HEK293 (cell line): ENCODE measurements around the gene ZACN.
A peak's percentile ranks its signal among the peaks of the same experiment; 100 is the strongest.

Experiments used
- IKZF3 ChIP-seq: fragments of 450-650 bp; IDR thresholded peaks from 2 replicates; pipeline ENCODE4 v1.5.0; 2018; ENCODE audit warnings: missing biosample characterization, mild to moderate bottlenecking, missing genetic modification characterization, moderate library complexity
- SCRT1 ChIP-seq: fragments of 450-650 bp; formaldehyde crosslinking; IDR thresholded peaks from 2 replicates; pipeline ENCODE4 v1.5.1; 2016; ENCODE audit warnings: missing biosample characterization, missing genetic modification characterization, borderline replicate concordance
- SP7 ChIP-seq: fragments of 450-650 bp; formaldehyde crosslinking; IDR thresholded peaks from 2 replicates; pipeline ENCODE4 v1.5.1; 2016; ENCODE audit warnings: missing biosample characterization, missing genetic modification characterization
- ZFP41 ChIP-seq: fragments of 450-650 bp; formaldehyde crosslinking; IDR thresholded peaks from 2 replicates; pipeline ENCODE4 v1.5.1; 2016; ENCODE audit warnings: missing biosample characterization, missing genetic modification characterization, borderline replicate concordance
- ZNF138 ChIP-seq: fragments of 450-650 bp; formaldehyde crosslinking; IDR thresholded peaks from 2 replicates; pipeline ENCODE4 v1.5.1; 2016; ENCODE audit warnings: missing biosample characterization, missing genetic modification characterization, borderline replicate concordance
- ZNF146 ChIP-seq: fragments of 450-650 bp; formaldehyde crosslinking; IDR thresholded peaks from 2 replicates; pipeline ENCODE4 v1.5.1; 2016; ENCODE audit warnings: missing biosample characterization, missing genetic modification characterization
- ZNF155 ChIP-seq: fragments of 450-650 bp; formaldehyde crosslinking; IDR thresholded peaks from 2 replicates; pipeline ENCODE4 v1.5.1; 2016; ENCODE audit warnings: missing biosample characterization, missing genetic modification characterization
- ZNF157 ChIP-seq: fragments of 450-650 bp; formaldehyde crosslinking; IDR thresholded peaks from 2 replicates; pipeline ENCODE4 v1.5.1; 2016; ENCODE audit warnings: missing biosample characterization, missing genetic modification characterization
- ZNF169 ChIP-seq: fragments of 450-650 bp; formaldehyde crosslinking; IDR thresholded peaks from 2 replicates; pipeline ENCODE4 v1.5.1; 2016; ENCODE audit warnings: missing biosample characterization, missing genetic modification characterization
- ZNF239 ChIP-seq: fragments of 450-650 bp; formaldehyde crosslinking; IDR thresholded peaks from 2 replicates; pipeline ENCODE4 v1.5.1; 2016; ENCODE audit warnings: missing biosample characterization, missing genetic modification characterization
- ZNF394 ChIP-seq: fragments of 450-650 bp; formaldehyde crosslinking; IDR thresholded peaks from 2 replicates; pipeline ENCODE4 v1.5.1; 2016; ENCODE audit warnings: missing biosample characterization, missing genetic modification characterization, mild to moderate bottlenecking, moderate library complexity, borderline replicate concordance
- ZNF514 ChIP-seq: fragments of 450-650 bp; formaldehyde crosslinking; IDR thresholded peaks from 2 replicates; pipeline ENCODE4 v1.5.1; 2016; ENCODE audit warnings: missing biosample characterization, missing genetic modification characterization
- ZNF521 ChIP-seq: fragments of 450-650 bp; formaldehyde crosslinking; IDR thresholded peaks from 2 replicates; pipeline ENCODE4 v1.5.1; 2017; ENCODE audit warnings: missing biosample characterization, mild to moderate bottlenecking, missing genetic modification characterization
- ZNF530 ChIP-seq: fragments of 450-650 bp; formaldehyde crosslinking; IDR thresholded peaks from 2 replicates; pipeline ENCODE4 v1.5.1; 2016; ENCODE audit warnings: low read depth, missing biosample characterization, missing genetic modification characterization
- ZNF785 ChIP-seq: fragments of 450-650 bp; formaldehyde crosslinking; IDR thresholded peaks from 2 replicates; pipeline ENCODE4 v1.5.1; 2016; ENCODE audit warnings: missing biosample characterization, missing genetic modification characterization
- ZXDB ChIP-seq: fragments of 450-650 bp; formaldehyde crosslinking; IDR thresholded peaks from 2 replicates; pipeline ENCODE4 v1.5.1; 2016; ENCODE audit warnings: missing biosample characterization, missing genetic modification characterization
- TF ChIP-seq, protein P1 (sequence below): fragments of 450-650 bp; formaldehyde crosslinking; IDR thresholded peaks from 2 replicates; pipeline ENCODE4 v1.5.0; 2017; ENCODE audit warnings: missing biosample characterization, missing genetic modification characterization, borderline replicate concordance
- TF ChIP-seq, protein P2 (sequence below): fragments of 450-650 bp; formaldehyde crosslinking; IDR thresholded peaks from 2 replicates; pipeline ENCODE4 v1.5.1; 2016; ENCODE audit warnings: missing biosample characterization, missing genetic modification characterization
- TF ChIP-seq, protein P3 (sequence below): fragments of 450-650 bp; formaldehyde crosslinking; IDR thresholded peaks from 2 replicates; pipeline ENCODE4; 2016; ENCODE audit warnings: missing biosample characterization, missing genetic modification characterization
- TF ChIP-seq, protein P4 (sequence below): fragments of 450-650 bp; IDR thresholded peaks from 2 replicates; pipeline ENCODE4 v1.5.1; 2018; ENCODE audit warnings: missing biosample characterization, mild to moderate bottlenecking, missing genetic modification characterization
- TF ChIP-seq, protein P5 (sequence below): fragments of 450-650 bp; formaldehyde crosslinking; IDR thresholded peaks from 2 replicates; pipeline ENCODE4 v1.5.1; 2016; ENCODE audit warnings: missing biosample characterization, missing genetic modification characterization
- TF ChIP-seq, protein P6 (sequence below): fragments of 450-650 bp; formaldehyde crosslinking; IDR thresholded peaks from 2 replicates; pipeline ENCODE4 v1.5.1; 2017; ENCODE audit warnings: missing biosample characterization, missing genetic modification characterization

Gene ZACN

DNA sequence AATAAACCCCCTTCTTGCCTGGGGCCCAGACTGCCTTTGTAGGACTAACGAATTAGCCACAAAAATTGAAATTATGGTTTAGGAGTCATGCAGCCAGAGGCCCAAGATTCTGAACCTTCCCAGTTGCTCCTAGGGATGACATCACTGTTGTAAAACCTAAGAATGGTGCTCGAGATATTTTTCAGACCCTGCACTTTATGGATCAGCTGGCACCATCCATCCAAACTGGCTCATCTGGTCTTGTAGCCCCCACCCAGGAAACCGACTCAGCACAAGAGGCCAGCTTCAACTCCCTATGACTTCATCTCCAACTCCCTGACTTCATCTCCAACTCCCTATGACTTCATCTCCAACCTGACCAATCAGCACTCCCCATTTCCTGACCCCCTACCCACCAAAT lies 40.9 kb upstream of the ZACN start (continued):
- TF ChIP-seq, protein P1, sequence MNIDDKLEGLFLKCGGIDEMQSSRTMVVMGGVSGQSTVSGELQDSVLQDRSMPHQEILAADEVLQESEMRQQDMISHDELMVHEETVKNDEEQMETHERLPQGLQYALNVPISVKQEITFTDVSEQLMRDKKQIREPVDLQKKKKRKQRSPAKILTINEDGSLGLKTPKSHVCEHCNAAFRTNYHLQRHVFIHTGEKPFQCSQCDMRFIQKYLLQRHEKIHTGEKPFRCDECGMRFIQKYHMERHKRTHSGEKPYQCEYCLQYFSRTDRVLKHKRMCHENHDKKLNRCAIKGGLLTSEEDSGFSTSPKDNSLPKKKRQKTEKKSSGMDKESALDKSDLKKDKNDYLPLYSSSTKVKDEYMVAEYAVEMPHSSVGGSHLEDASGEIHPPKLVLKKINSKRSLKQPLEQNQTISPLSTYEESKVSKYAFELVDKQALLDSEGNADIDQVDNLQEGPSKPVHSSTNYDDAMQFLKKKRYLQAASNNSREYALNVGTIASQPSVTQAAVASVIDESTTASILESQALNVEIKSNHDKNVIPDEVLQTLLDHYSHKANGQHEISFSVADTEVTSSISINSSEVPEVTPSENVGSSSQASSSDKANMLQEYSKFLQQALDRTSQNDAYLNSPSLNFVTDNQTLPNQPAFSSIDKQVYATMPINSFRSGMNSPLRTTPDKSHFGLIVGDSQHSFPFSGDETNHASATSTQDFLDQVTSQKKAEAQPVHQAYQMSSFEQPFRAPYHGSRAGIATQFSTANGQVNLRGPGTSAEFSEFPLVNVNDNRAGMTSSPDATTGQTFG (tag by site-specific recombination) = no peak
- TF ChIP-seq, protein P2, sequence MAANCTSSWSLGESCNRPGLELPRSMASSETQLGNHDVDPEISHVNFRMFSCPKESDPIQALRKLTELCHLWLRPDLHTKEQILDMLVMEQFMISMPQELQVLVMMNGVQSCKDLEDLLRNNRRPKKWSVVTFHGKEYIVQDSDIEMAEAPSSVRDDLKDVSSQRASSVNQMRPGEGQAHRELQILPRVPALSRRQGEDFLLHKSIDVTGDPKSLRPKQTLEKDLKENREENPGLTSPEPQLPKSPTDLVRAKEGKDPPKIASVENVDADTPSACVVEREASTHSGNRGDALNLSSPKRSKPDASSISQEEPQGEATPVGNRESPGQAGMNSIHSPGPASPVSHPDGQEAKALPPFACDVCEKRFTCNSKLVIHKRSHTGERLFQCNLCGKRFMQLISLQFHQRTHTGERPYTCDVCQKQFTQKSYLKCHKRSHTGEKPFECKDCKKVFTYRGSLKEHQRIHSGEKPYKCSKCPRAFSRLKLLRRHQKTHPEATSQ (tag by site-specific recombination) = no peak
- TF ChIP-seq ZXDB (tag by site-specific recombination) (no peak), ZFP41 (tag by site-specific recombination) (no peak), ZNF157 (no peak), ZNF146 (tag by site-specific recombination) (no peak), SCRT1 (tag by site-specific recombination) (no peak), IKZF3 (tag by site-specific recombination) (no peak), ZNF138 (tag by site-specific recombination) (no peak), SP7 (tag by site-specific recombination) (peak; percentile 50; the same call in 1 of the 2 replicates), ZNF521 (no peak), ZNF239 (tag by site-specific recombination) (no peak), ZNF514 (tag by site-specific recombination) (no peak), ZNF169 (tag by site-specific recombination) (no peak), ZNF394 (peak; percentile 59; the same call in 1 of the 2 replicates), ZNF155 (tag by site-specific recombination) (no peak), ZNF785 (tag by site-specific recombination) (no peak), ZNF530 (tag by site-specific recombination) (no peak)
- TF ChIP-seq, protein P3, sequence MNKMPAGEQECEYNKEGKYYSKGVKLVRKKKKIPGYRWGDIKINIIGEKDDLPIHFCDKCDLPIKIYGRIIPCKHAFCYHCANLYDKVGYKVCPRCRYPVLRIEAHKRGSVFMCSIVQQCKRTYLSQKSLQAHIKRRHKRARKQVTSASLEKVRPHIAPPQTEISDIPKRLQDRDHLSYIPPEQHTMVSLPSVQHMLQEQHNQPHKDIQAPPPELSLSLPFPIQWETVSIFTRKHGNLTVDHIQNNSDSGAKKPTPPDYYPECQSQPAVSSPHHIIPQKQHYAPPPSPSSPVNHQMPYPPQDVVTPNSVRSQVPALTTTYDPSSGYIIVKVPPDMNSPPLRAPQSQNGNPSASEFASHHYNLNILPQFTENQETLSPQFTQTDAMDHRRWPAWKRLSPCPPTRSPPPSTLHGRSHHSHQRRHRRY (tag by site-specific recombination) = no peak
- TF ChIP-seq, protein P4, sequence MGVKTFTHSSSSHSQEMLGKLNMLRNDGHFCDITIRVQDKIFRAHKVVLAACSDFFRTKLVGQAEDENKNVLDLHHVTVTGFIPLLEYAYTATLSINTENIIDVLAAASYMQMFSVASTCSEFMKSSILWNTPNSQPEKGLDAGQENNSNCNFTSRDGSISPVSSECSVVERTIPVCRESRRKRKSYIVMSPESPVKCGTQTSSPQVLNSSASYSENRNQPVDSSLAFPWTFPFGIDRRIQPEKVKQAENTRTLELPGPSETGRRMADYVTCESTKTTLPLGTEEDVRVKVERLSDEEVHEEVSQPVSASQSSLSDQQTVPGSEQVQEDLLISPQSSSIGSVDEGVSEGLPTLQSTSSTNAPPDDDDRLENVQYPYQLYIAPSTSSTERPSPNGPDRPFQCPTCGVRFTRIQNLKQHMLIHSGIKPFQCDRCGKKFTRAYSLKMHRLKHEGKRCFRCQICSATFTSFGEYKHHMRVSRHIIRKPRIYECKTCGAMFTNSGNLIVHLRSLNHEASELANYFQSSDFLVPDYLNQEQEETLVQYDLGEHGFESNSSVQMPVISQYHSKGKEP = no peak
- TF ChIP-seq, protein P5, sequence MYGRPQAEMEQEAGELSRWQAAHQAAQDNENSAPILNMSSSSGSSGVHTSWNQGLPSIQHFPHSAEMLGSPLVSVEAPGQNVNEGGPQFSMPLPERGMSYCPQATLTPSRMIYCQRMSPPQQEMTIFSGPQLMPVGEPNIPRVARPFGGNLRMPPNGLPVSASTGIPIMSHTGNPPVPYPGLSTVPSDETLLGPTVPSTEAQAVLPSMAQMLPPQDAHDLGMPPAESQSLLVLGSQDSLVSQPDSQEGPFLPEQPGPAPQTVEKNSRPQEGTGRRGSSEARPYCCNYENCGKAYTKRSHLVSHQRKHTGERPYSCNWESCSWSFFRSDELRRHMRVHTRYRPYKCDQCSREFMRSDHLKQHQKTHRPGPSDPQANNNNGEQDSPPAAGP (tag by site-specific recombination) = peak; percentile 58
- TF ChIP-seq, protein P6, sequence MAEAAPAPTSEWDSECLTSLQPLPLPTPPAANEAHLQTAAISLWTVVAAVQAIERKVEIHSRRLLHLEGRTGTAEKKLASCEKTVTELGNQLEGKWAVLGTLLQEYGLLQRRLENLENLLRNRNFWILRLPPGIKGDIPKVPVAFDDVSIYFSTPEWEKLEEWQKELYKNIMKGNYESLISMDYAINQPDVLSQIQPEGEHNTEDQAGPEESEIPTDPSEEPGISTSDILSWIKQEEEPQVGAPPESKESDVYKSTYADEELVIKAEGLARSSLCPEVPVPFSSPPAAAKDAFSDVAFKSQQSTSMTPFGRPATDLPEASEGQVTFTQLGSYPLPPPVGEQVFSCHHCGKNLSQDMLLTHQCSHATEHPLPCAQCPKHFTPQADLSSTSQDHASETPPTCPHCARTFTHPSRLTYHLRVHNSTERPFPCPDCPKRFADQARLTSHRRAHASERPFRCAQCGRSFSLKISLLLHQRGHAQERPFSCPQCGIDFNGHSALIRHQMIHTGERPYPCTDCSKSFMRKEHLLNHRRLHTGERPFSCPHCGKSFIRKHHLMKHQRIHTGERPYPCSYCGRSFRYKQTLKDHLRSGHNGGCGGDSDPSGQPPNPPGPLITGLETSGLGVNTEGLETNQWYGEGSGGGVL (tag by site-specific recombination) = peak; percentile 53
